ENCODE measurements around the gene HS6ST1. TPM values are rescaled to one million over a fixed set of nuclear protein-coding genes. Genes with fewer than 3 reads are reported as not detected.

The HS6ST1 gene
- total RNA-seq, 1 experiment from 2014 or later = 22.0 TPM

DNA sequence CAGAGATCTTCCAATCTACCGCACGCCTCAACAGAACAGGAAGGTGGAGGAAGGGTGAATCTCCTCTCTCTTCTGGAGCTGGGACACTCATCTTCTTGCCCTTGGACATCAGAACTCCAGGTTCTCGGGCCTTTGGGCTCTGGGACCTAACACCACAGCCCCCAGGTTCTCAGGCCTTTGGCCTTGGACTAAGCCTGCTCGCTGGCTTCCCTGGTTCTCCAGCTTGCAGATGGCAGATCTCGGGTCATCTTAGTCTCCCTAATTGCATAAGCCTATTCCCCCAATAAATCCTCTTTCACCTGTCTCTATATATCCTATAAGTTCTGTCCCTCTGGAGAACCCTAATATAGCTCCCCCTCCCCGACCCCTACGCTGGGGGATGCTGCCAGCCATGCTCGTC is 14.8 kb downstream of the HS6ST1 start:
- ChIA-PET CTCF (no interaction called here), POLR2A (interaction anchor here (0.6 kb wide), 1 partner anchor 142 kb away, joined by 8 read pairs; no protein-coding TSS in a partner anchor)
- in situ Hi-C loops (cut with HindIII; ENCODE audit: low pct_unique_long_range_greater_than_20kb, low sequenced_read_pairs) = no loop called here
- Histone ChIP-seq H3K36me3 (ENCODE audit: control insufficient read depth, insufficient read depth, low read length) (no peaks in the 10 kb centered on the region), H3K27me3 (ENCODE audit: control insufficient read depth, insufficient read depth, low read length) (no peaks in the 10 kb centered on the region), H3K4me1 (ENCODE audit: control insufficient read depth, insufficient read depth, low read length) (peaks cover 12% of the 10 kb centered on the region), H3K27ac (ENCODE audit: low read length) (no peak overlapping the region), H3K9me3 (ENCODE audit: control insufficient read depth, insufficient read depth, low read depth, low read length) (no peaks in the 10 kb centered on the region), H3K4me3 (ENCODE audit: low read depth in 2 of 2, low read length in 2 of 2) (no peak overlapping the region)
- no peak for DNase-seq (ENCODE audit: low read depth, low spot score)
- intact Hi-C loops (cut with micrococcal nuclease; ENCODE audit: unreplicated experiment) = no loop called here
- no peak for TF ChIP-seq TCF7L2 (IDR thresholded peaks at IDR 0.05; ENCODE audit: low read depth, low read length)
- no peak for TF ChIP-seq POLR2AphosphoS5 (IDR thresholded peaks at IDR 0.05; ENCODE audit: low read depth, low read length)
- no peak for TF ChIP-seq SIN3A (IDR thresholded peaks at IDR 0.05; ENCODE audit: borderline replicate concordance, insufficient read depth, low read depth, low read length)
- TF ChIP-seq CTCF (IDR thresholded peaks at IDR 0.05) = no peak
- TF ChIP-seq REST (IDR thresholded peaks at IDR 0.05; ENCODE audit: insufficient read depth in 1 of 2, low read depth in 2 of 2, low read length in 1 of 2) = no peak
- ATAC-seq = no peak
- no TSS peak for BruUV-seq (replicated peaks)

DNA sequence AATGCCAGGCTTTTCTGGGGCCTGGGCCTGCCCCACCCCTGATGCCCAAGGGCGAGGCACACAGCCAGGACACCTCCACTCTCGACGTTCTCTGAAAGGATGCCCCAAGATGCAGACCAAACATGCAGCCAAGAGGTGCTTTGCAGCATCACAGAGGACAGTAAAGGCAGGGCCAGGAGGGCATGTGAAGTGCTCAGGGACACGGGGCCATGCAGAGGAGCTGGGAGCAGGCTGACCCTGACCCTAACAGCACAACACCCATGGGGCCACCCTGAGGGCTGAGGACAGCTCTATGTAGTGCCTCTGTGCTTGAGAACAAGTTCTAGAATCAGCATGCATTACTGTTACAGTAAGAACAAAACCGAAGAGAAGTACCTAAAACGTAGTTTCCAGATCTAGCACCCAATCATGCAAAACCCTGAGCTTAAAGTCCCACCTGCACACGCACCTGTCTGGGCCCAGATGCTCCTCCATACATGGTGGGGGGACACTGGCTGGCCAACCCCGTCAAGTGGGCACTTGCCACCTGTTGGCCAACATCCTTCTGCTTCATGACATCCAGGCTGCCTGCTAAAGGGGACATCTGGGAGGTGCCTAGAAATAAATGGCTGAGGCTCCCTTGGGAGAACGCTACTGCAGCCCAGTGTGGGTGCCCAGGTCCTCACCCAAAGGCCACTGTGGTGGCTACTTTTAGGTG is 15.4 kb downstream of the HS6ST1 start:
- Histone ChIP-seq H3K4me1 (ENCODE audit: control insufficient read depth, insufficient read depth, low read length) (peaks cover 12% of the 10 kb centered on the region), H3K4me3 (ENCODE audit: low read depth in 2 of 2, low read length in 2 of 2) (no peak overlapping the region), H3K27me3 (ENCODE audit: control insufficient read depth, insufficient read depth, low read length) (no peaks in the 10 kb centered on the region), H3K36me3 (ENCODE audit: control insufficient read depth, insufficient read depth, low read length) (no peaks in the 10 kb centered on the region), H3K9me3 (ENCODE audit: control insufficient read depth, insufficient read depth, low read depth, low read length) (no peaks in the 10 kb centered on the region), H3K27ac (ENCODE audit: low read length) (no peak overlapping the region)
- ChIA-PET POLR2A (interaction anchor here (0.6 kb wide), 1 partner anchor 141 kb away, joined by 8 read pairs; no protein-coding TSS in a partner anchor), CTCF (no interaction called here)
- no peak for ATAC-seq
- TF ChIP-seq TCF7L2 (IDR thresholded peaks at IDR 0.05; ENCODE audit: low read depth, low read length) (no peak), SIN3A (IDR thresholded peaks at IDR 0.05; ENCODE audit: borderline replicate concordance, insufficient read depth, low read depth, low read length) (no peak), REST (IDR thresholded peaks at IDR 0.05; ENCODE audit: insufficient read depth in 1 of 2, low read depth in 2 of 2, low read length in 1 of 2) (no peak), CTCF (IDR thresholded peaks at IDR 0.05) (no peak), POLR2AphosphoS5 (IDR thresholded peaks at IDR 0.05; ENCODE audit: low read depth, low read length) (no peak)
- no TSS peak for BruUV-seq (replicated peaks)
- in situ Hi-C loops (cut with HindIII; ENCODE audit: low pct_unique_long_range_greater_than_20kb, low sequenced_read_pairs) (no loop called here), intact Hi-C loops (cut with micrococcal nuclease; ENCODE audit: unreplicated experiment) (no loop called here)
- no peak for DNase-seq (ENCODE audit: low read depth, low spot score)

Data from Panc1 (cell line).